8988T (cell line): ENCODE results near the gene CARD16.
"Not testable (repeated sequence)": the region's sequence is repeated elsewhere in the genome, so short reads cannot be mapped to it uniquely, and the experiment has no call there.

Source experiments
- DNase-seq: peaks from one replicate; pipeline ENCODE4 v3.0.0; 2011

The CARD16 gene

DNA sequence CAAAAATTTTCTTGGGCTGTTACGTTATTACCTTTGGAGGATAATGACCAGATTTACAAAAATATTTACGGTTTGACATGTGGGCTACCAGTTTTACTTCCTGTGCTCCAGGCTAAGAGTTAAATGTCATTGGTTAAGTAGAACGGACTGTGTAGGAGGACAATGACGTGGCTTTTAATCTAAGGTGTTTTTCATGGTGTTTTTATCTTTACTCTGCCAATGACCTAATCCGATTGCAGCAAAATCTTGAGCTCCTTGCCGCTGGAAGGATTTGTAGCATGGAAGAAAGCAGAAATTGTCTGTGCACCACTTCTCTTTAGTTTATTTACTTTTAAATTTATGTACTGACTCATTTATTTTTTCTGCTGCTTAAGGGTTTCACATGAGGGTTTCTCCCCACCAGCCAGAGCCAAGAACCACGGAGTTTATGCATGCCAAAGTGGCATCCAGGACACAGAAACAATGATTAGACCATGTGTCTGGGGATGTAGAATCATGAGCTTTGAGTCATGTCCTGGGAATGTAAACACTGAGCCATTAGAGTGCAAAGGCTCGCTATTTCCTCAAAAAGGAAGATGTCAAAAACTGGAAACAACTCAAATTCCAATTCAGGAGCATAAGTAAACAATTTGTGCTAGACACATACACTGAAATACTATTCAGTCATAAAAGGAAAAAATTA lies 1.9 kb upstream of the CARD16 start:
- DNase-seq = peak; percentile 29

- no peak for DNase-seq
Measured at GRCh38 chr11:105045676-105046296, 651 bp upstream of the CARD16 start.

DNA sequence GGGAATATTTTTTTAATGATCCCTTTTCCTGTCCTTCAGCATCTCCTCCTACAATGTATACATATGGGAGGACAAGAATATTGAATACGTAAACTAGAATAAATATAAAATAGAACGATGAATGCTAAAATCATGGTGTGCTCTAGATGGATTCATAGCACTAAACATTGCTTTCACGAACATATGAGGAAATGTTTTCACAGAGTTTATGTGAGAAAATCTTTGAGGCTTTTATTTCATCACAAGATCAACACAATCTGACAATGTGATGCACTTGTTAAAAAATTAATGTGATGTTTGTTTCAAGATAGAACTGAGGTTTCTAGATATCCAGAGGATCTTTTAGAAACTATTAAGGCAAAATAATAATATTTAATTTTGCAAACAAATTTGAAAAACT lies 3.0 kb downstream of the CARD16 start:
- DNase-seq = no peak

DNA sequence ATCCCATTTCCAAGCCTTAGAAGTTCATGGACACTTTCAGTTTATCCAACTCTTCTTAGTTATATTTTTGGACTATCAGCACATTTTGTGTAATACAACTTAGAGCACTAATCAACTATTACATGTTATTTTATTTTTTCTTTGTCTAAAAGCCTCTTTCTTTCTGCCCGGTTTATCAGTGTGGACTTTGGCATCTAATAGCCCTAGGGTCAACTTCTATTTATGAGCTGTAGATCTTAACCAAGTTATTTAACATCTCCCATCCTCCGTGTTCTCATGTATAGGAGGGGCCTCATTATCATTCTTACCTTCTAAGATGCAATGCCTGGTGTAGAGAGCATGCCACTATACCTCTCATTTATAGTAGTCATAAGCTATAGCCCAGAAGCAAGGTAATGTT lies 4.4 kb downstream of the CARD16 start:
- DNase-seq = no peak

GRCh38 chr11:105034813-105035620 lies 10.1 kb downstream of the CARD16 start, which contains the start of gene CASP1:
Gene CASP1, minus strand, starts transcription at chr11:105035144. Its CDS starts 31 bp downstream, at chr11:105035113.
- no peak for DNase-seq

DNA sequence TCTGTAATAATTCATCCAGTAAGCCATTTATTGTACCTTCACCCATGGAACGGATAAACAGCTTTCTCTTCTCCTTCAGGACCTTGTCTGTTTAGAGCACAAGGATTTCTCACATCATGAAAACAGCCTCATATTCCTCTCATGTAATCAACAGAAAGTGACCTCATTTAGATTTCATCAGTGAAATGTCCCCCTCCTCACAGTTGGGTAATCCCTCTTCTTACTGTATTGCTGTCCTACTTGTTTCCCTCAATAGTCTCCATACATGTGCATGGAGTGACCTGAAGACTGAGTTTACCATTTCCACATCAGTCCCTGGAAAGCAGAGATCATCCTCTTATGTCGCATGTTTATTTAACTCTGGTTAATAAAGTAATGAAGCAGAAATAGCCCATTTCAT lies 10.7 kb downstream of the CARD16 start:
- DNase-seq = not testable (repeated sequence)

DNA sequence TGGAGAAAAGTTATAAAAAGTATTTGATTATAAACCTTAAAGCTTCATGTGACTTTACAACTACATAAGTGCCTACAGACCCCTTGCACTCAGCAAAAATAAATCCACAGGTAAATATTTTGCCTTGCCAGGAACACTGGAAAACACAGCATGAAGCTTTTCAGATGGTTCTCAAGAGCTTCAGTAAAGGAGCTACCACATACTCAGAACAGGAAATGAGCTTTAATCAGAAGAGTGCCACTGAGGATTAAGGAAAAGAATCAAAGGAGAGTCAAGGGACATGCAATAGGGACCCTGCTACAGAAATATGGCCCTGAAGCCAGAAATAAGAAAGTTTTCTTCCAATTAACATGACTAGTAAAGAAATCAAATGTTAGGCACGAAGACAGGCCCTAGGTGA lies 11.4 kb downstream of the CARD16 start:
- DNase-seq = no peak

GRCh38 chr11:105033343-105033742 lies 11.8 kb downstream of the CARD16 start:
- no peak for DNase-seq

DNA sequence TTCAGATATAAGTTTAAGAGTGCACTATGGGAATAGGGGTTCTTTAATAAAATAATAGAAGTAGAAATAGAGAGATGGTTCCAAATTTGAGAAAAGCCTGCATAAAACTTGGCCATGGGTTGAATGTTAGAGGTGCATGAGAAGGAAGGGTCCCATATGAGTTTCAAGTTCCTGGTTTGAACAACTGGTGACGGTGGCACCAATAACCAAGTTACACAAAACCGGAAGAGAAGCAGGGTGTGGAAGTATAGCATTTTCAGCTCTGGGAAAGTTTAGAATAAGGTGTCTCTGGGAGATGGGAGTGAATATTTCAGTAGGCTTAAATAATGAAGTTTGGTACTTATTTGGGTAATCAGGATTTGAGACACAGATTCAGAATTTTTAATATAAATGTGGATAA lies 12.6 kb downstream of the CARD16 start:
- DNase-seq = no peak

DNA sequence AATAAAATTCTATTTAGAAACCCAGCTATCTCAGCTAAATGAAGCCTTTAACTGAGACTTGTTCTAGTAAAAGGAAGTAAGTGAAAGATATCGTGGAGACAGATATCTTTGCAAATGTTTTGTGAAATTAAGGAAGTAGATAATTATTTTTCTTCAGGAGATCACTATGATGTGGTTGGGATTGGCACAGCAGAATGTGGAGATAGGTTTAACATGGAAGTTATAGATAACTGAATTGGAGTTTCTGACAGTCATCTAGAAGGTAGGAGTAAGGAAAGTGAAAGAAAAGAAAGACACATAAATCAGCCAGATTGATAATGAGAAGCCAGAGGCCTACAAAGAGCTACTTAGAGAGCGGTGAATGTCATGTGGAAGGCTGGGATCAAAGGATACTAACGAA lies 17.5 kb downstream of the CARD16 start:
- no peak for DNase-seq

DNA sequence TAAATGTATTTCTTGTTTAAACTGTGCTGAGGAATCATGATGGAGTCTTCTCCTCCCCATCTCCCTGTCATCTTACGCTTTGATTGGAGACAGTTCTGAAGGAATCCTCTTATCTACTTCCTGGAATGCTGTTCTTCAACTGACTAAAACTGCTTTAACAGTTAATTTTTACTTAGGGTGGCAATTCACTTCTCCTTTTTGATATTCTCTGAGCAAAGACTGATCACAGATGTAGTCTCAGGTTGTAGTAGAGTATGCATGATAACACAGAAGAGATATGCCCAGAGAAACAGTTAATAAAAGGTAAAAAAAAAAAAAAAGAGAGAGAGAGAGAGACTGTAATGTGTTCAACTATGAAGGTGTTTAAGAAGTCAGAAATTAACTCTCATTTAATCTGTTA lies 20.7 kb downstream of the CARD16 start:
- DNase-seq = no peak

GRCh38 chr11:105023003-105023402 lies 22.1 kb downstream of the CARD16 start, which contains the start of gene CASP5:
Gene CASP5, minus strand, starts transcription at chr11:105023168. Its CDS starts 32 bp downstream, at chr11:105023136.
- DNase-seq = no peak

DNA sequence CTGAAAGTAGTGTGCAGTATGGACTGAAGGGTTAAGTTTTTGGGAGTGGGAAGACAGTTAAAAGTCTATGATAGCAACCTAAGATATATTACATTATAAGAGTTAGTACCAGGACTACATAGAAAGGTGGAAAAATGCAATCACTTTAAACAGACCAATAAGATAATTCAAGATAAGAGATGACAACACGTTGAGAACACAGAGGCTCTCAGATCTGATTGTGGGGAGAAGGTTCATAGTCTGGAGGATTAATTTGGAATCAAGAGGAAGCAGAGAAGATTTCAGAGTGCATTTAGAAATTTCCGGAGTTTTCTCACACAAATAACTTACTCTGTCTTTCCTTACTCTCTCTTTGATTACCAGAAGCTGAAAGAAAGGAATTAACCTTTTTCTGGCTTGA lies 22.6 kb downstream of the CARD16 start:
- no peak for DNase-seq

- no peak for DNase-seq
Measured at GRCh38 chr11:105007463-105007862, 37.7 kb downstream of the CARD16 start.

GRCh38 chr11:105005451-105005845 lies 39.7 kb downstream of the CARD16 start:
- DNase-seq = no peak

GRCh38 chr11:105004021-105004420 lies 41.1 kb downstream of the CARD16 start:
- DNase-seq = no peak

DNA sequence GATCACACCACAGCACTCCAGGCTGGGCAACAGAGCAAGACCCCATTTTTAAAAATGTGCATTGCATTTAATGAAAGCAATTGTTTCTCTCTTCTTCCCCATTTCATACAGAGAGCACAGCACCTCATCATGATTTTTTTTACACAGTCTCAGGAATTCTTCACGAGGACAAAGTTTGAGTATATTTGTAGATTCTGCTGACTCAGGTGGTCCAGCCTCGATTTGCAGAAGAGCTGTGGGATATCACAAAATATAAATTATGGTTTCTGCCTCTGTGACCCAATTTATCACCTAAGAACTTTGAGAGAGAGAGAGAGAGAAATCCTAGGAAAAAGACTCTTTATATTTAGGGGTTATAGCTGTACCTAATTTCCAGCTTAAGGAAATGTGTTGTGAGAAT lies 42.0 kb downstream of the CARD16 start:
- no peak for DNase-seq

DNA sequence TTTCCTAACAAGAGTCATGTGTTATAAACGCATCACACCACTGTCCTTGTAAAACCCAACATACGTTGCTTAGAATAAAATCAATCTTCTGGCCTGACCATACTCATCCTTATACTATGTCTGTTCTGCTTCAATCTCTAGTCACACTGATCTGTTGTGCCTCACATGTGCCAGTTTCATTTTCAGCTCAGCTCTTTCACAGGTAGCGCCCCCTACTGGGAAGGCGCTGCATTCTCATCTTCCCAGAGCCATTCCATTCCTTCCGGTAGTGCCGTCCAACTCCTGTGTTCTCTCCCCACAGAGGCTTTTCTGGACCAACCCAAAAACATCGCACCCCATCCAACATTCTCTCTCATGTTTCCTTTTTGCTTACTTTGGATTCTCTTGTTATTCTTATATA lies 44.3 kb downstream of the CARD16 start:
- no peak for DNase-seq

GRCh38 chr11:105000167-105000566 lies 45.0 kb downstream of the CARD16 start:
- DNase-seq = no peak

GRCh38 chr11:104999721-105000120 lies 45.4 kb downstream of the CARD16 start:
- DNase-seq = no peak

GRCh38 chr11:104997288-104997687 lies 47.8 kb downstream of the CARD16 start:
- no peak for DNase-seq

- DNase-seq = no peak
Measured at GRCh38 chr11:104995001-104995408, 50.1 kb downstream of the CARD16 start.

- no peak for DNase-seq
Measured at GRCh38 chr11:104992781-104993180, 52.4 kb downstream of the CARD16 start.

GRCh38 chr11:104991994-104992393 lies 53.1 kb downstream of the CARD16 start:
- no peak for DNase-seq
